Cardiac fibroblast (primary cell): Measurements from ENCODE around the gene FLT4.

Experiments used
- DNase-seq, 2 donors: peaks; one replicate each; pipeline versions ENCODE4 v3.0.0 to v3.0.0-alpha.2; 2010; ENCODE audit warnings: low read depth in 2 of 2
- H3K4me3 ChIP-seq, 2 donors: replicated peaks in 1 of 2; 1 replicate in 1 of 2; 2 replicates in 1 of 2; pipeline ENCODE4 v1.5.1; 2011; ENCODE audit warnings: low read depth in 2 of 2, low read length in 2 of 2, mild to moderate bottlenecking in 2 of 2, moderate library complexity in 1 of 2
- CTCF ChIP-seq: IDR thresholded peaks from one replicate; pipeline ENCODE4 v1.5.1; 2011; ENCODE audit warnings: low read depth, mild to moderate bottlenecking, low read length, inconsistent platforms

The FLT4 gene

DNA sequence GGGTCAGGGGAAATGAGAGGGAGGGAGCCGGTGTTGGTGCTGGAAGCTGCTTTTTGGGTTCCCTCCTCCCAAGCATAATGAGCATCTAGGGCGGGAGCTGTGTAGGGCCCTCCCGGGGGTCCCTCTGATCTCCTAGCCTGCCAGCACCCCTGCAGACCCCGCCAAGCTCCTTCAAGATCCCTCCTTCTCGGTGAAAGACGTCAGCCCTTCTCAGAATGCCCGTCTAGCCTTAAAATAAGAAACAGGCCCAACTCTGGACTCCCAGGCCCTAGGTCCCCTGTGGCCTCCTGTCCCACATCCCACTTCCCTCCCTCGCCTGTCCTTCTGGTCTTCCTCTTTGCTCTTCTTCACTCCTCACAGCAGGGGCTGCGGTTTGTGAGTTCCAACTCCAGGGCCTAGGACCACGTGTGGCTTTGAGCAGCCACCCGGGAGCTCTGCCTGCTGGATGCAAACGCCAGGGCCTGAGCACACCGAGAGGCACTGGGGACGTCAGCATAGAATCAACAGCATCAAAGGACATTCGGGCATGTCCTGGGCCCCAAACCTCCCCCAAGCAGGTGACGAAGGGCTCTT, 49.3 kb downstream of the FLT4 start:
- no peak for TF ChIP-seq CTCF
- DNase-seq: no peak
- H3K4me3 ChIP-seq: no peak overlapping the region

GRCh38 chr5:180599590-180599914, 49.8 kb downstream of the FLT4 start:
- DNase-seq: no peak
- no peak for TF ChIP-seq CTCF
- no peak overlapping the region for H3K4me3 ChIP-seq

GRCh38 chr5:180598797-180599589, 50.4 kb downstream of the FLT4 start:
- no peak overlapping the region for H3K4me3 ChIP-seq
- DNase-seq: no peak
- no peak for TF ChIP-seq CTCF

DNA sequence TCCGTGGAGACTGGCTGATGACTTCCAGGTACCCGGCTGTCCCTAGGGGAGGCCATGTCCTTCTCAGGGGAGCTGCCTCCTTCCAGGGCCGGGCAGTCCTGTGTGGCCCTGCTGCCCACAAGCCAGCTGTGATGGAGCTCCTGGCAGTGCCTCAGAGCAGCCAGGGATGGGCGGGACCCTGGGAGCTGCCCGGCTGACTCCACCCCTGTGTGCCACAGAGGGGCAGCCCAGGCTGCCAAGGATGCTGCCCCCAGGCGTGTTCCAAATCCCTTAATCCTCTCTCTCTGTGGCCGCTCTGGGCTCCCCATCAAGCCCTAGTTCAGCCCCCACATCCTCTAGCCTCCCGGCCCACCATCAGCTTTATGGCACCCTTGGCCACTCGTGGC, 51.1 kb downstream of the FLT4 start:
- no peak for TF ChIP-seq CTCF
- DNase-seq: no peak
- H3K4me3 ChIP-seq: no peak overlapping the region

- TF ChIP-seq CTCF: no peak
- DNase-seq: no peak
- no peak overlapping the region for H3K4me3 ChIP-seq
Measured at GRCh38 chr5:180596668-180597231, 52.6 kb downstream of the FLT4 start.

DNA sequence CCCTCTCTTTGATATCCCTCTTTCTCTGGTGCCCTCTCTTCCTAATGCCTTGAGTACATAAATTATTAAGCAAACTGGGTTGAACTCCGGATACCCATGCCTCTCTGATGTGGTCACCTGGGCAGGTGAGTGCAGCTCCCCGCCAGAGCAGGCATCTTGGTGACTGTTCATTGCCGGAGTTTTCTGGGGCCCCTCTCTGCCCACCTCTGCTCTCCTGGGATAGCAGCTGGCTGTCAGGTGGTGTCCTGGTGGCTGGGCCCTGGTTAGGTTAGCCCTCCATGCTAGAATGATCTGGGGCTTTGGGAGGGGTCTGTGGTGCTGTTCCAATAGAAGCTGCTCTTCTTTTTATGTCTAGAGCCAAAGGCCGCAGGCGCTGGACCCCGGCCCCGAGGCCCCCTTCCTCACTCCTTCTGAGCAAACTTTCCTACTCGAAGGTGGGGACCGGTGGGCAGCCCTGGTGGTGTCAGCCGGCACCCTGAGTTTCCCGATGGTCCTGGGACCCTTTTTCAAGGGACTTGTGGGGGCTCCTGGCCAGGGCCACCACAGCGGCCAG, 53.2 kb downstream of the FLT4 start:
- TF ChIP-seq CTCF: no peak
- no peak for DNase-seq
- no peak overlapping the region for H3K4me3 ChIP-seq
